Measurements from ENCODE around the gene RIPOR2.

RIPOR2 gene

DNA sequence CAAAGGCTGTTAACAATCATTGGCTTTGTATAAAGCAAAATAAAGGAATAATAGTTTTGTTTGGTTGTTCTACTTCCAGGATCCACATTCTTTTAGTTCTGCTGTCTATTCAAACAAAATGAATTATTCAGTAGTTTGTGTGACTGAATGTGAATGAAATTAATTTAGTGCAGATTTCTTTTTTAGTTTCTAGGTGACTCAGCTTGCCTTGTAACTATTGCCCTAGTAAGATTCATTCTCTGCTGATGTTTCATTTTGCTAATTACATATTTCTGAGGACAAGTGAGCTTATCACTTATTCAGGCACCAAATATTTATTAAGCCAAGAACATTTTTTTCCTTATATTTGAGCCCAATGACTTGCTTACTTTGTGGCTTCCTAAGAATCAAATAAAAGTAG is 46.5 kb upstream of the RIPOR2 start:
- TF ChIP-seq ZNF202 (tag by site-specific recombination; IDR thresholded peaks at IDR 0.05; ENCODE audit: borderline replicate concordance) (no peak), ZNF555 (tag by site-specific recombination; conservative IDR thresholded peaks at IDR 0.05) (no peak), ZNF423 (tag by site-specific recombination; IDR thresholded peaks at IDR 0.05) (no peak), ZNF354C (tag by site-specific recombination; IDR thresholded peaks at IDR 0.05; ENCODE audit: borderline replicate concordance, low read depth) (no peak), BCL11A (tag by site-specific recombination; IDR thresholded peaks at IDR 0.05; ENCODE audit: low read depth) (no peak), ZBTB44 (tag by site-specific recombination; IDR thresholded peaks at IDR 0.05) (no peak), ZNF324 (tag by site-specific recombination; IDR thresholded peaks at IDR 0.05) (no peak), ZNF623 (tag by site-specific recombination; IDR thresholded peaks at IDR 0.05) (no peak), ZNF473 (tag by site-specific recombination; IDR thresholded peaks at IDR 0.05) (no peak), ZBTB8A (tag by site-specific recombination; IDR thresholded peaks at IDR 0.05) (no peak), ZBTB20 (tag by site-specific recombination; IDR thresholded peaks at IDR 0.05) (no peak), ZSCAN23 (tag by site-specific recombination; IDR thresholded peaks at IDR 0.05) (no peak), ZNF132 (tag by site-specific recombination; IDR thresholded peaks at IDR 0.05; ENCODE audit: borderline replicate concordance) (no peak), ZNF366 (tag by site-specific recombination; conservative IDR thresholded peaks at IDR 0.05) (no peak), ZNF280C (tag by site-specific recombination; IDR thresholded peaks at IDR 0.05) (no peak)
- TF ChIP-seq, protein P1, sequence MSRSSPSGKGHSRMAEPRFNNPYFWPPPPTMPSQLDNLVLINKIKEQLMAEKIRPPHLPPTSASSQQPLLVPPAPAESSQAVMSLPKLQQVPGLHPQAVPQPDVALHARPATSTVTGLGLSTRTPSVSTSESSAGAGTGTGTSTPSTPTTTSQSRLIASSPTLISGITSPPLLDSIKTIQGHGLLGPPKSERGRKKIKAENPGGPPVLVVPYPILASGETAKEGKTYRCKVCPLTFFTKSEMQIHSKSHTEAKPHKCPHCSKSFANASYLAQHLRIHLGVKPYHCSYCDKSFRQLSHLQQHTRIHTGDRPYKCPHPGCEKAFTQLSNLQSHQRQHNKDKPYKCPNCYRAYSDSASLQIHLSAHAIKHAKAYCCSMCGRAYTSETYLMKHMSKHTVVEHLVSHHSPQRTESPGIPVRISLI (tag by site-specific recombination; IDR thresholded peaks at IDR 0.05) = no peak
- no peaks in the 10 kb centered on the region for H3K9me3 ChIP-seq (ENCODE audit: control insufficient read depth, insufficient read depth, low read depth, low read length)
- H3K4me1 ChIP-seq (ENCODE audit: control insufficient read depth, insufficient read depth, low read length) = peaks cover 2% of the 10 kb centered on the region; the same call in 1 of the 2 replicates
- ChIA-PET POLR2A (no interaction called here), CTCF (interaction anchor here (1.1 to 3.4 kb wide), 5 partner anchors 10 to 48 kb away, joined by 4 to 25 read pairs (median 5); no protein-coding TSS in a partner anchor)
- no peak overlapping the region for H3K4me3 ChIP-seq (ENCODE audit: low read depth, low read length)
- no peak overlapping the region for H3K27ac ChIP-seq (ENCODE audit: extremely low read depth, low read depth, low read length)
- no peaks in the 10 kb centered on the region for H3K36me3 ChIP-seq (ENCODE audit: control insufficient read depth in 2 of 2, insufficient read depth in 1 of 2, low read length in 2 of 2)

- ChIA-PET CTCF (interaction anchor here (1.1 to 3.4 kb wide), 3 partner anchors 11 to 18 kb away, joined by 3 to 25 read pairs (median 7); no protein-coding TSS in a partner anchor), POLR2A (no interaction called here)
- Histone ChIP-seq H3K27ac (ENCODE audit: extremely low read depth, low read depth, low read length) (no peak overlapping the region), H3K4me3 (ENCODE audit: low read depth, low read length) (no peak overlapping the region), H3K4me1 (ENCODE audit: control insufficient read depth, insufficient read depth, low read length) (peaks cover 2% of the 10 kb centered on the region; the same call in 1 of the 2 replicates), H3K36me3 (ENCODE audit: control insufficient read depth in 2 of 2, insufficient read depth in 1 of 2, low read length in 2 of 2) (no peaks in the 10 kb centered on the region), H3K9me3 (ENCODE audit: control insufficient read depth, insufficient read depth, low read depth, low read length) (no peaks in the 10 kb centered on the region)
- TF ChIP-seq ZNF10 (tag by site-specific recombination; IDR thresholded peaks at IDR 0.05) (peak; percentile 75; the same call in 1 of the 2 replicates), ZNF747 (tag by site-specific recombination; IDR thresholded peaks at IDR 0.05) (no peak), ZNF211 (tag by site-specific recombination; IDR thresholded peaks at IDR 0.05; ENCODE audit: low read depth) (no peak), ZNF785 (tag by site-specific recombination; IDR thresholded peaks at IDR 0.05) (no peak)
These were observed 45.6 kb upstream of the RIPOR2 start for GRCh38 chr6:24981386-24981760.

Data from HEK293 (cell line).